Vagina (tissue), 2 donors: ENCODE measurements around the gene KRT222. TPM values are rescaled to one million over a fixed set of nuclear protein-coding genes. Genes with fewer than 3 reads are reported as not detected.

Source experiments
- DNase-seq, 2 donors: peaks; one replicate each; pipeline ENCODE4 v3.0.0-alpha.2; 2017; ENCODE audit errors: extremely low spot score in 2 of 2
- H3K27ac ChIP-seq: fragments of 200-600 bp; sonication (generic); one replicate; pipeline ENCODE4 v1.5.1; 2019
- H3K27me3 ChIP-seq: fragments of 200-600 bp; sonication (generic); one replicate; pipeline ENCODE4 v1.5.1; 2019
- H3K36me3 ChIP-seq, 2 donors: fragments of 200-600 bp; sonication (generic); one replicate each; pipeline ENCODE4 v1.5.1; 2017 to 2019
- H3K4me1 ChIP-seq: fragments of 200-600 bp; sonication (generic); one replicate; pipeline ENCODE4 v1.5.1; 2019
- H3K4me3 ChIP-seq, 2 donors: fragments of 200-600 bp; sonication (generic); 1 replicate in 1 of 2; 2 replicates in 1 of 2; pipeline ENCODE4 v1.5.1; 2016 to 2019
- H3K9me3 ChIP-seq: fragments of 200-600 bp; sonication (generic); one replicate; pipeline ENCODE4 v1.5.1; 2019
- CTCF ChIP-seq, 3 experiments: fragments of 450-650 bp in 2 of 3; fragments of 200-600 bp in 1 of 3; sonication (generic) in 1 of 3; IDR thresholded peaks; one replicate each; pipeline ENCODE4 v1.5.1; 2017 to 2019; ENCODE audit warnings: antibody characterized with exemption in 3 of 3, mild to moderate bottlenecking in 2 of 3, moderate library complexity in 2 of 3
- POLR2A ChIP-seq, 2 donors: fragments of 450-650 bp; IDR thresholded peaks; one replicate each; pipeline ENCODE4 v1.6.1; 2017; ENCODE audit warnings: antibody characterized with exemption in 2 of 2, mild to moderate bottlenecking in 2 of 2, moderate library complexity in 2 of 2
- POLR2AphosphoS5 ChIP-seq, 2 donors: sonication (generic); formaldehyde crosslinking; IDR thresholded peaks; one replicate each; pipeline ENCODE4 v1.9.0; 2017; ENCODE audit warnings: antibody characterized with exemption in 2 of 2, mild to moderate bottlenecking in 2 of 2, low read depth in 1 of 2; ENCODE audit not compliant: insufficient read depth in 1 of 2
- intact Hi-C: fragments of 100-400 bp; cut with DNase I; formaldehyde crosslinking; loops from one replicate; pipeline ENCODE4 v1.15.1; 2023
- total RNA-seq: library from RNA; depleted of rRNA; stranded (reverse); fragments of >200 nt; gene quantifications from one replicate; pipeline ENCODE4 v1.2.3, GENCODE V29; 2016

KRT222 gene
- total RNA-seq, 1 donor from 2014 or later, result not detected

- no peak overlapping the region for H3K4me3 ChIP-seq
- H3K27ac ChIP-seq, result no peak overlapping the region
- H3K36me3 ChIP-seq, result no peaks in the 10 kb centered on the region
- no peaks in the 10 kb centered on the region for H3K9me3 ChIP-seq
- H3K27me3 ChIP-seq, result no peaks in the 10 kb centered on the region
- H3K4me1 ChIP-seq, result peaks cover 5% of the 10 kb centered on the region
- intact Hi-C loops, result no loop called here
- DNase-seq, result no peak
- no peak for TF ChIP-seq POLR2AphosphoS5 (IDR thresholded peaks at IDR 0.05; ENCODE audit: insufficient read depth in 1 of 2, low read depth in 1 of 2)
- TF ChIP-seq POLR2A (IDR thresholded peaks at IDR 0.05), result no peak
- no peak for TF ChIP-seq CTCF (IDR thresholded peaks at IDR 0.05)
Observed at GRCh38 chr17:40608061-40608581, 56.9 kb downstream of the KRT222 start.

DNA sequence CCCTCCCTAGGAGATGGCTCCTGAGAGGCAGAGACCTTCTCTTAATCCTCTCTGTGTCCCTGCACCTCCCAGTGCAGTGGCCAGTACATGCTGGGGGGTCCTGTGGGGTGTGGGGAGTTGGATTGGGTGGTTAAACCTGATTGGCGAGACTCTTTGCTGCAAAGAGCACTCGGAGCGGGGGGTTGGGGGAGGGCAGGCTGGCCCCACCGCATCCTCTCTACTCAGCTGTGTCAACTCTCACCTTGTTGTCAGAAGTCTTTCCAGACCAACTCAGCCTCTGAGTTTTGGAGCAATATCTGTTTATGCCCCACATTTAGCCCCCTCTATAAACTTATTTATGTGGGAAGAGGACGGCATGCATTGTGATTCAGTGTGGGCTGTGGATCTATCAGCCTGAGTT is 57.3 kb downstream of the KRT222 start:
- H3K27ac ChIP-seq, result no peak overlapping the region

GRCh38 chr17:40606548-40607353 is 58.2 kb downstream of the KRT222 start:
- TF ChIP-seq CTCF (IDR thresholded peaks at IDR 0.05) (no peak), POLR2AphosphoS5 (IDR thresholded peaks at IDR 0.05; ENCODE audit: insufficient read depth in 1 of 2, low read depth in 1 of 2) (no peak), POLR2A (IDR thresholded peaks at IDR 0.05) (no peak)
- H3K4me3 ChIP-seq, result no peak overlapping the region
- no peaks in the 10 kb centered on the region for H3K27me3 ChIP-seq
- H3K9me3 ChIP-seq, result no peaks in the 10 kb centered on the region
- H3K36me3 ChIP-seq, result no peaks in the 10 kb centered on the region
- no peak overlapping the region for H3K27ac ChIP-seq
- no peak for DNase-seq
- intact Hi-C loops, result no loop called here
- peaks cover 5% of the 10 kb centered on the region for H3K4me1 ChIP-seq

More for the DNA sequence above, 57.3 kb downstream of the KRT222 start:
- Histone ChIP-seq H3K27me3 (no peaks in the 10 kb centered on the region), H3K4me1 (peaks cover 5% of the 10 kb centered on the region), H3K9me3 (no peaks in the 10 kb centered on the region), H3K36me3 (no peaks in the 10 kb centered on the region), H3K4me3 (no peak overlapping the region)
- intact Hi-C loops, result no loop called here
- no peak for DNase-seq
- TF ChIP-seq POLR2AphosphoS5 (IDR thresholded peaks at IDR 0.05; ENCODE audit: insufficient read depth in 1 of 2, low read depth in 1 of 2) (no peak), POLR2A (IDR thresholded peaks at IDR 0.05) (no peak), CTCF (IDR thresholded peaks at IDR 0.05) (no peak)

DNA sequence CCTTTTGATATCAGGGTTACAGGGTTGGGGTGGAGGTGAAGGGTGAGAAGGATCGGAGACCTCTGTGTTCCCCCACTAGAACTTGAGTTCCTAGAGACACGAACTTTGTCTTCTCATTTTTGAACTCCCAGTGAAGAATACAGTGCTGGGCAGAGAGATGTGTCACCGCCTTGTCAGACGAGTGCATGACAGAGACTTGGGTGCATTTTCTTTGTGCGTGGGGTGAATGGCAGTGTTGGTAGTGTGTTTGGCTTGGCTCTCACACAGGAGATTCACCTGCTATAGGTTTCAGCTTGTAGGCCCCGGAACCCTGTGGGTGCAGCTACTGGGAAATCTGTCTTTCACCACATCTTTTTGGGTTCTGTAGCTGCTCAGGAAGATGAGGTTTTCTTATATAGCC is 59.7 kb downstream of the KRT222 start:
- Histone ChIP-seq H3K27ac (no peak overlapping the region), H3K9me3 (no peaks in the 10 kb centered on the region), H3K4me3 (no peak overlapping the region), H3K4me1 (peaks cover 5% of the 10 kb centered on the region), H3K27me3 (no peaks in the 10 kb centered on the region), H3K36me3 (no peaks in the 10 kb centered on the region)
- intact Hi-C loops, result no loop called here
- no peak for DNase-seq
- TF ChIP-seq POLR2A (IDR thresholded peaks at IDR 0.05) (no peak), CTCF (IDR thresholded peaks at IDR 0.05) (no peak), POLR2AphosphoS5 (IDR thresholded peaks at IDR 0.05; ENCODE audit: insufficient read depth in 1 of 2, low read depth in 1 of 2) (no peak)

Other genes starting within 250 kb of the KRT222 start
- 16.9 TPM for gene TOP2A, start 247.3 kb downstream of the KRT222 start, total RNA-seq
- gene IGFBP4, start 221.7 kb downstream of the KRT222 start, total RNA-seq, result 700 TPM
- gene TNS4, start 163.6 kb downstream of the KRT222 start, total RNA-seq, result 296 TPM
- not detected for gene CCR7, start 99.7 kb downstream of the KRT222 start, total RNA-seq
- 96.3 TPM for gene SMARCE1, start 17.4 kb downstream of the KRT222 start, total RNA-seq
- gene KRT24, start 38.6 kb upstream of the KRT222 start, total RNA-seq, result 1.5 TPM
- gene KRT25, start 90.2 kb upstream of the KRT222 start, total RNA-seq, result not detected
- not detected for gene KRT26, start 107.0 kb upstream of the KRT222 start, total RNA-seq
- not detected for gene KRT27, start 117.4 kb upstream of the KRT222 start, total RNA-seq
- not detected for gene KRT28, start 134.8 kb upstream of the KRT222 start, total RNA-seq
- gene KRT10, start 157.4 kb upstream of the KRT222 start, total RNA-seq, result 919 TPM
- gene KRT12, start 202.0 kb upstream of the KRT222 start, total RNA-seq, result not detected
- not detected for gene KRT20, start 220.1 kb upstream of the KRT222 start, total RNA-seq